Fibroblast of lung (primary cell): ENCODE data around the gene BCL2.

Source experiments
- CTCF ChIP-seq, 2 donors: IDR thresholded peaks in 1 of 2; conservative IDR thresholded peaks in 1 of 2; 1 replicate in 1 of 2; 2 replicates in 1 of 2; pipeline ENCODE4 v1.5.1; 2011 to 2012; ENCODE audit warnings: low read length in 2 of 2, control low read depth in 1 of 2, inconsistent platforms in 1 of 2, low read depth in 1 of 2, mild to moderate bottlenecking in 1 of 2
- EZH2 ChIP-seq: IDR thresholded peaks from 2 replicates; pipeline ENCODE4 v1.5.1; 2012; ENCODE audit warnings: low read length, control low read depth, mild to moderate bottlenecking; ENCODE audit errors: missing control alignments

DNA sequence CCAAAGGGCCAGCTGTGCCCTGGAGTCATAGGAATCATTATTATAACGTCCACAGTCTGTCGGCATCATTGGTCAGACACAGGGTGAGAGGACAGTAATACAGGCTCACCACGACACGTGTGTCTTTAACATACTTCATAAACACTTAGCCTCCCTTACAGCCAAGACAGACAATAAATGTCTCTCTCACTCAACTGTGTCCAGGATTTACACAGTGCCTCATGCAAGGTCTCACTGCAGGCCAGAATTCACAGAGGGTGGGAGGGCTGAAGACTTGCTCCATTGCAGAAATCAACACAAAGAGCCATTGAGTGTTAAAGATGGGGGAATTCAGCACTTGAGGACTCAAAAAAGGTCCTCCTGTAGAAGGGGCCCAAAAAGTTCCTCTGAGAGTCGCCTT, 210.5 kb downstream of the BCL2 start:
- TF ChIP-seq CTCF (conservative IDR thresholded peaks at IDR 0.05 in 1 of 2, IDR thresholded peaks at IDR 0.05 in 1 of 2; ENCODE audit: low read depth in 1 of 2, low read length in 2 of 2) (no peak), EZH2 (no peak)
